Suprapubic skin (tissue), 4 donors: ENCODE data around the gene ELOB. TPM values are rescaled to one million over a fixed set of nuclear protein-coding genes. Genes with fewer than 3 reads are reported as not detected.

Source experiments
- DNase-seq, 2 donors: peaks; one replicate each; pipeline ENCODE4 v3.0.0-alpha.2; 2019; ENCODE audit warnings: low spot score in 2 of 2
- H3K27ac ChIP-seq: fragments of 200-600 bp; sonication (generic); one replicate; pipeline ENCODE4 v1.5.1; 2019
- H3K27me3 ChIP-seq: fragments of 200-600 bp; sonication (generic); one replicate; pipeline ENCODE4 v1.5.1; 2019
- H3K36me3 ChIP-seq: fragments of 200-600 bp; sonication (generic); one replicate; pipeline ENCODE4 v1.5.1; 2019
- H3K4me1 ChIP-seq: fragments of 200-600 bp; sonication (generic); one replicate; pipeline ENCODE4 v1.5.1; 2019
- H3K4me3 ChIP-seq: fragments of 200-600 bp; sonication (generic); one replicate; pipeline ENCODE4 v1.5.1; 2019; ENCODE audit warnings: mild to moderate bottlenecking
- H3K9me3 ChIP-seq: fragments of 200-600 bp; sonication (generic); one replicate; pipeline ENCODE4 v1.5.1; 2019
- CTCF ChIP-seq, 2 donors: fragments of 200-600 bp in 1 of 2; fragments of 450-650 bp in 1 of 2; sonication (generic) in 1 of 2; IDR thresholded peaks; one replicate each; pipeline ENCODE4 v1.5.1; 2016 to 2019; ENCODE audit warnings: antibody characterized with exemption in 2 of 2, mild to moderate bottlenecking in 1 of 2, moderate library complexity in 1 of 2
- EP300 ChIP-seq: sonication (generic); formaldehyde crosslinking; IDR thresholded peaks from one replicate; pipeline ENCODE4 v1.6.1; 2017; ENCODE audit warnings: antibody characterized with exemption
- POLR2A ChIP-seq, 2 donors: fragments of 450-650 bp; IDR thresholded peaks; one replicate each; pipeline ENCODE4 v1.6.1; 2017; ENCODE audit warnings: antibody characterized with exemption in 2 of 2, mild to moderate bottlenecking in 2 of 2, moderate library complexity in 2 of 2
- POLR2AphosphoS5 ChIP-seq, 3 donors: sonication (generic); formaldehyde crosslinking; IDR thresholded peaks; one replicate each; pipeline ENCODE4 v1.6.1; 2017; ENCODE audit warnings: antibody characterized with exemption in 3 of 3
- WGBS: methylation state at CpG from one replicate; pipeline ENCODE4 v1.1.5; 2018; 5-methylcytosine and 5-hydroxymethylcytosine counted together
- total RNA-seq, 4 donors: library from RNA; depleted of rRNA; stranded (reverse); fragments of >200 nt; gene quantifications; one replicate each; pipeline ENCODE4 v1.1.0, GENCODE V29; 2016

ELOB gene
- total RNA-seq, result 100 to 1,000 TPM; 174 to 249 (median 213) TPM

GRCh38 chr16:2777231-2777902, at the start of gene ELOB:
ELOB (minus strand) TSS chr16:2777280; CDS start chr16:2777239, 41 bp downstream.
- peaks cover 19% of the 10 kb centered on the region for H3K36me3 ChIP-seq
- no peaks in the 10 kb centered on the region for H3K9me3 ChIP-seq
- TF ChIP-seq POLR2A (IDR thresholded peaks at IDR 0.05) (peak; percentile 57 to 82), CTCF (IDR thresholded peaks at IDR 0.05) (no peak), EP300 (no peak), POLR2AphosphoS5 (IDR thresholded peaks at IDR 0.05) (peak; percentile 56 to 96 (median 75))
- H3K27me3 ChIP-seq, result no peaks in the 10 kb centered on the region
- peak; percentile 91 to 94 for DNase-seq
- peak within 1 kb of the TSS; percentile 100 for H3K27ac ChIP-seq
- H3K4me3 ChIP-seq, result peak within 1 kb of the TSS; percentile 84
- H3K4me1 ChIP-seq, result peaks cover 37% of the 10 kb centered on the region
- no CpG with 5 or more reads among the region's 70 CpGs for WGBS

GRCh38 chr16:2825906-2826305, 48.8 kb upstream of the ELOB start:
- no peak overlapping the region for H3K4me3 ChIP-seq
- WGBS, result 91% methylated on average over 11 of the region's 11 CpGs
- peaks cover 20% of the 10 kb centered on the region for H3K27me3 ChIP-seq
- H3K27ac ChIP-seq, result no peak overlapping the region
- peak; percentile 25 to 45 for DNase-seq
- H3K9me3 ChIP-seq, result no peaks in the 10 kb centered on the region
- no peaks in the 10 kb centered on the region for H3K36me3 ChIP-seq
- H3K4me1 ChIP-seq, result peaks cover 8% of the 10 kb centered on the region
- TF ChIP-seq POLR2AphosphoS5 (IDR thresholded peaks at IDR 0.05) (no peak), POLR2A (IDR thresholded peaks at IDR 0.05) (no peak), EP300 (no peak), CTCF (IDR thresholded peaks at IDR 0.05) (no peak)

GRCh38 chr16:2825049-2825742, 48.1 kb upstream of the ELOB start:
- H3K9me3 ChIP-seq, result no peaks in the 10 kb centered on the region
- no peaks in the 10 kb centered on the region for H3K36me3 ChIP-seq
- H3K4me3 ChIP-seq, result no peak overlapping the region
- 80% methylated on average over 18 of the region's 26 CpGs for WGBS
- peak; percentile 46 to 64 for DNase-seq
- no peak overlapping the region for H3K27ac ChIP-seq
- H3K4me1 ChIP-seq, result peaks cover 7% of the 10 kb centered on the region
- peaks cover 20% of the 10 kb centered on the region for H3K27me3 ChIP-seq
- TF ChIP-seq POLR2A (IDR thresholded peaks at IDR 0.05) (no peak), CTCF (IDR thresholded peaks at IDR 0.05) (no peak), EP300 (no peak), POLR2AphosphoS5 (IDR thresholded peaks at IDR 0.05) (no peak)

- Histone ChIP-seq H3K27me3 (peaks cover 24% of the 10 kb centered on the region), H3K9me3 (no peaks in the 10 kb centered on the region)
- 88% methylated on average over 7 of the region's 10 CpGs for WGBS
Measured at GRCh38 chr16:2824626-2825025, 47.5 kb upstream of the ELOB start.

More at GRCh38 chr16:2824626-2825025, 47.5 kb upstream of the ELOB start:
- Histone ChIP-seq H3K4me1 (peaks cover under 1% of the 10 kb centered on the region), H3K36me3 (no peaks in the 10 kb centered on the region), H3K27ac (no peak overlapping the region), H3K4me3 (no peak overlapping the region)
- no peak for TF ChIP-seq POLR2AphosphoS5 (IDR thresholded peaks at IDR 0.05)
- TF ChIP-seq CTCF (IDR thresholded peaks at IDR 0.05), result no peak
- TF ChIP-seq EP300, result no peak
- no peak for TF ChIP-seq POLR2A (IDR thresholded peaks at IDR 0.05)
- peak; percentile 35 to 37 for DNase-seq
